GM23248 (cell line): ENCODE results near the gene PRPF40B.

Experiments
- EZH2 ChIP-seq: fragments of 200-600 bp; sonication (generic); IDR thresholded peaks from 2 replicates; pipeline ENCODE4 v1.6.1; 2018; ENCODE audit warnings: antibody characterized with exemption, mild to moderate bottlenecking; ENCODE audit not compliant: insufficient read depth, poor library complexity, severe bottlenecking
- EZH2phosphoT487 ChIP-seq: fragments of 200-600 bp; sonication (generic); IDR thresholded peaks from 2 replicates; pipeline ENCODE4 v1.6.1; 2018; ENCODE audit warnings: antibody characterized with exemption, moderate library complexity, mild to moderate bottlenecking, low read depth; ENCODE audit not compliant: insufficient read depth

GRCh38 chr12:49612210-49612609 is 11.2 kb upstream of the PRPF40B start:
- TF ChIP-seq EZH2 (no peak), EZH2phosphoT487 (no peak)
